Liver (tissue), 9 donors: Measurements from ENCODE around the gene KRT77. TPM values are rescaled to one million over a fixed set of nuclear protein-coding genes. Genes with fewer than 3 reads are reported as not detected.
"Not testable (repeated sequence)": the region's sequence is repeated elsewhere in the genome, so short reads cannot be mapped to it uniquely, and the experiment has no call there.

Source experiments
- DNase-seq: peaks from one replicate; pipeline ENCODE4 v3.0.0-alpha.2; 2017; ENCODE audit warnings: low spot score
- H3K27ac ChIP-seq, 2 donors: one replicate each; pipeline ENCODE4 v1.7.0; 2013; ENCODE audit warnings: inconsistent platforms in 2 of 2, low read length in 2 of 2, control low read depth in 1 of 2, low read depth in 1 of 2, mild to moderate bottlenecking in 1 of 2
- H3K27me3 ChIP-seq, 4 donors: one replicate each; pipeline versions ENCODE4 v1.6.1 to v1.7.0; 2013; ENCODE audit warnings: low read length in 3 of 4, inconsistent platforms in 1 of 4, mild to moderate bottlenecking in 1 of 4, moderate library complexity in 1 of 4; ENCODE audit not compliant: control insufficient read depth in 4 of 4, insufficient read depth in 4 of 4
- H3K36me3 ChIP-seq, 4 donors: one replicate each; pipeline versions ENCODE4 v1.6.1 to v1.7.0; 2013; ENCODE audit warnings: low read length in 3 of 4, mild to moderate bottlenecking in 3 of 4, low read depth in 1 of 4, moderate library complexity in 1 of 4; ENCODE audit not compliant: control insufficient read depth in 4 of 4, insufficient read depth in 3 of 4
- H3K4me1 ChIP-seq, 4 donors: one replicate each; pipeline versions ENCODE4 v1.6.1 to v1.7.0; 2013; ENCODE audit warnings: low read length in 3 of 4, mild to moderate bottlenecking in 3 of 4, moderate library complexity in 1 of 4; ENCODE audit not compliant: control insufficient read depth in 4 of 4, insufficient read depth in 4 of 4
- H3K4me3 ChIP-seq, 3 donors: one replicate each; pipeline versions ENCODE4 v1.6.1 to v1.7.0; 2013; ENCODE audit warnings: low read length in 3 of 3, control low read depth in 1 of 3, low read depth in 1 of 3, mild to moderate bottlenecking in 1 of 3
- H3K9ac ChIP-seq, 2 donors: one replicate each; pipeline ENCODE4 v1.7.0; 2013; ENCODE audit warnings: low read length in 2 of 2, mild to moderate bottlenecking in 2 of 2, moderate library complexity in 2 of 2, control low read depth in 1 of 2, low read depth in 1 of 2
- H3K9me3 ChIP-seq, 4 donors: one replicate each; pipeline versions ENCODE4 v1.6.1 to v1.7.0; 2013; ENCODE audit warnings: low read length in 3 of 4; ENCODE audit not compliant: control insufficient read depth in 4 of 4
- EGR1 ChIP-seq, 2 donors: IDR thresholded peaks; 2 replicates each; pipeline ENCODE4 v1.6.1; 2016 to 2018; ENCODE audit warnings: antibody characterized with exemption in 2 of 2, low read depth in 2 of 2
- FOXA1 ChIP-seq: IDR thresholded peaks from 2 replicates; pipeline ENCODE4 v1.6.1; 2016; ENCODE audit warnings: antibody characterized with exemption
- HNF4A ChIP-seq, 2 donors: conservative IDR thresholded peaks; 2 replicates each; pipeline ENCODE4 v1.6.1; 2016; ENCODE audit warnings: antibody characterized with exemption in 2 of 2, mild to moderate bottlenecking in 2 of 2
- JUND ChIP-seq, 2 donors: IDR thresholded peaks; 2 replicates each; pipeline ENCODE4 v1.6.1; 2016; ENCODE audit warnings: antibody characterized with exemption in 2 of 2
- MAX ChIP-seq: IDR thresholded peaks from 2 replicates; pipeline ENCODE4 v1.6.1; 2016; ENCODE audit warnings: antibody characterized with exemption
- NR2F2 ChIP-seq: IDR thresholded peaks from 2 replicates; pipeline ENCODE4 v1.6.1; 2016; ENCODE audit warnings: antibody characterized with exemption
- REST ChIP-seq: IDR thresholded peaks from 2 replicates; pipeline ENCODE4 v1.6.1; 2016; ENCODE audit warnings: antibody characterized with exemption, mild to moderate bottlenecking
- YY1 ChIP-seq: IDR thresholded peaks from 2 replicates; pipeline ENCODE4 v1.6.1; 2016; ENCODE audit warnings: antibody characterized with exemption, mild to moderate bottlenecking
- WGBS: extraction: QIAGEN DNeasy Blood & Tissue Kit; methylation state at CpG from one replicate; pipeline ENCODE4 v1.1.7; 2013; 5-methylcytosine and 5-hydroxymethylcytosine counted together
- polyA plus RNA-seq, 2 donors: library from polyadenylated mRNA; stranded (reverse) in 1 of 2; unstranded in 1 of 2; fragments of 200-250 nt in 1 of 2; fragments of >200 nt in 1 of 2; fragmentation: Nextera tagmentation in 1 of 2; extraction: Ambion mirVana in 1 of 2; gene quantifications; one replicate each; pipeline versions ENCODE4 v1.2.1 to v1.2.3, GENCODE V29; 2013 to 2015
- total RNA-seq, 2 donors: library from RNA; depleted of rRNA; stranded (reverse); fragments of >200 nt; gene quantifications; one replicate each; pipeline ENCODE4 v1.2.3, GENCODE V29; 2014
- TF ChIP-seq, protein P1 (sequence below): fragments of 150-350 bp; IDR thresholded peaks from 2 replicates; pipeline ENCODE4 v1.5.1; 2017; ENCODE audit warnings: improper control_type of control experiment, low read depth, low read length; ENCODE audit not compliant: missing input control
- TF ChIP-seq, protein P2 (sequence below): IDR thresholded peaks from 2 replicates; pipeline ENCODE4 v1.6.1; 2016; ENCODE audit warnings: antibody characterized with exemption
- TF ChIP-seq, protein P3 (sequence below): IDR thresholded peaks from 2 replicates; pipeline ENCODE4 v1.6.1; 2016; ENCODE audit warnings: antibody characterized with exemption
- donor health status: healthy.
- donor health status: healthy.
- donor health status: healthy.
- donor health status: healthy.
- donor health status: healthy.

The KRT77 gene
- total and polyA plus RNA-seq, 4 donors, result not detected

DNA sequence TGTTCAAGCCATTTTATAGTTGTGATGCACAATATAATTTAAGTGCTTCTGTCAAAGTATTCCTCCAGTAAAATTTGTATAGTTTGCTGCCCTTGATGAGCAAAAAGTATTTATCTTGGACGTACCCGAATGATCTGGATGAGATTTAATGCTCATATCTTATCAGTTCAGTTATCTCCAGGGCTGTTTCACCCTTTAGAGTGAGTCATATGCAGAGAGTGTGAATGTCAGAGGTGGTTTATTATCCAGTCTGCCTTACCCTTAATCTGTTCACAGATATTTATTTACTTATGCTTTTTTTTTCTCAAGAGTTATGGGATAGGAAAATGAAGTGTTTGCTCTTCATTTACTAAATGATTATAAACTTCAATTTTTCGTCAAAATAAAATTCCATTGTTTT, 47.2 kb upstream of the KRT77 start:
- not testable (repeated sequence) for H3K9me3 ChIP-seq, H3K9ac ChIP-seq, H3K4me1 ChIP-seq, H3K27me3 ChIP-seq, H3K4me3 ChIP-seq, H3K36me3 ChIP-seq, DNase-seq, H3K27ac ChIP-seq
- WGBS, result 53% methylated on average over 3 of the region's 3 CpGs

GRCh38 chr12:52749827-52750226, 46.5 kb upstream of the KRT77 start:
- no peak overlapping the region for H3K4me3 ChIP-seq
- TF ChIP-seq EGR1 (IDR thresholded peaks at IDR 0.05; ENCODE audit: low read depth in 2 of 2) (no peak), MAX (no peak), HNF4A (conservative IDR thresholded peaks at IDR 0.05) (no peak), REST (no peak), JUND (IDR thresholded peaks at IDR 0.05) (no peak)
- TF ChIP-seq, protein P1, sequence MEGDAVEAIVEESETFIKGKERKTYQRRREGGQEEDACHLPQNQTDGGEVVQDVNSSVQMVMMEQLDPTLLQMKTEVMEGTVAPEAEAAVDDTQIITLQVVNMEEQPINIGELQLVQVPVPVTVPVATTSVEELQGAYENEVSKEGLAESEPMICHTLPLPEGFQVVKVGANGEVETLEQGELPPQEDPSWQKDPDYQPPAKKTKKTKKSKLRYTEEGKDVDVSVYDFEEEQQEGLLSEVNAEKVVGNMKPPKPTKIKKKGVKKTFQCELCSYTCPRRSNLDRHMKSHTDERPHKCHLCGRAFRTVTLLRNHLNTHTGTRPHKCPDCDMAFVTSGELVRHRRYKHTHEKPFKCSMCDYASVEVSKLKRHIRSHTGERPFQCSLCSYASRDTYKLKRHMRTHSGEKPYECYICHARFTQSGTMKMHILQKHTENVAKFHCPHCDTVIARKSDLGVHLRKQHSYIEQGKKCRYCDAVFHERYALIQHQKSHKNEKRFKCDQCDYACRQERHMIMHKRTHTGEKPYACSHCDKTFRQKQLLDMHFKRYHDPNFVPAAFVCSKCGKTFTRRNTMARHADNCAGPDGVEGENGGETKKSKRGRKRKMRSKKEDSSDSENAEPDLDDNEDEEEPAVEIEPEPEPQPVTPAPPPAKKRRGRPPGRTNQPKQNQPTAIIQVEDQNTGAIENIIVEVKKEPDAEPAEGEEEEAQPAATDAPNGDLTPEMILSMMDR, result no peak
- no peaks in the 10 kb centered on the region for H3K9me3 ChIP-seq
- H3K9ac ChIP-seq, result no peak overlapping the region
- 79% methylated on average over 3 of the region's 3 CpGs for WGBS
- no peaks in the 10 kb centered on the region for H3K4me1 ChIP-seq
- H3K27me3 ChIP-seq, result no peaks in the 10 kb centered on the region
- no peaks in the 10 kb centered on the region for H3K36me3 ChIP-seq
- no peak overlapping the region for H3K27ac ChIP-seq
- no peak for DNase-seq

- Histone ChIP-seq H3K4me3 (no peak overlapping the region), H3K4me1 (no peaks in the 10 kb centered on the region), H3K9me3 (no peaks in the 10 kb centered on the region), H3K36me3 (no peaks in the 10 kb centered on the region), H3K27me3 (no peaks in the 10 kb centered on the region), H3K9ac (no peak overlapping the region), H3K27ac (no peak overlapping the region)
- 64% methylated on average over 14 of the region's 14 CpGs for WGBS
- TF ChIP-seq FOXA1 (no peak), NR2F2 (no peak), MAX (no peak), YY1 (no peak)
- TF ChIP-seq, protein P2, sequence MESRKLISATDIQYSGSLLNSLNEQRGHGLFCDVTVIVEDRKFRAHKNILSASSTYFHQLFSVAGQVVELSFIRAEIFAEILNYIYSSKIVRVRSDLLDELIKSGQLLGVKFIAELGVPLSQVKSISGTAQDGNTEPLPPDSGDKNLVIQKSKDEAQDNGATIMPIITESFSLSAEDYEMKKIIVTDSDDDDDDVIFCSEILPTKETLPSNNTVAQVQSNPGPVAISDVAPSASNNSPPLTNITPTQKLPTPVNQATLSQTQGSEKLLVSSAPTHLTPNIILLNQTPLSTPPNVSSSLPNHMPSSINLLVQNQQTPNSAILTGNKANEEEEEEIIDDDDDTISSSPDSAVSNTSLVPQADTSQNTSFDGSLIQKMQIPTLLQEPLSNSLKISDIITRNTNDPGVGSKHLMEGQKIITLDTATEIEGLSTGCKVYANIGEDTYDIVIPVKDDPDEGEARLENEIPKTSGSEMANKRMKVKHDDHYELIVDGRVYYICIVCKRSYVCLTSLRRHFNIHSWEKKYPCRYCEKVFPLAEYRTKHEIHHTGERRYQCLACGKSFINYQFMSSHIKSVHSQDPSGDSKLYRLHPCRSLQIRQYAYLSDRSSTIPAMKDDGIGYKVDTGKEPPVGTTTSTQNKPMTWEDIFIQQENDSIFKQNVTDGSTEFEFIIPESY, result no peak
- TF ChIP-seq, protein P3, sequence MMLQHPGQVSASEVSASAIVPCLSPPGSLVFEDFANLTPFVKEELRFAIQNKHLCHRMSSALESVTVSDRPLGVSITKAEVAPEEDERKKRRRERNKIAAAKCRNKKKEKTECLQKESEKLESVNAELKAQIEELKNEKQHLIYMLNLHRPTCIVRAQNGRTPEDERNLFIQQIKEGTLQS, result no peak
- DNase-seq, result no peak
Observed at GRCh38 chr12:52748578-52748977, 45.3 kb upstream of the KRT77 start.
